ENCODE results near the gene ADM2.

ADM2 gene

DNA sequence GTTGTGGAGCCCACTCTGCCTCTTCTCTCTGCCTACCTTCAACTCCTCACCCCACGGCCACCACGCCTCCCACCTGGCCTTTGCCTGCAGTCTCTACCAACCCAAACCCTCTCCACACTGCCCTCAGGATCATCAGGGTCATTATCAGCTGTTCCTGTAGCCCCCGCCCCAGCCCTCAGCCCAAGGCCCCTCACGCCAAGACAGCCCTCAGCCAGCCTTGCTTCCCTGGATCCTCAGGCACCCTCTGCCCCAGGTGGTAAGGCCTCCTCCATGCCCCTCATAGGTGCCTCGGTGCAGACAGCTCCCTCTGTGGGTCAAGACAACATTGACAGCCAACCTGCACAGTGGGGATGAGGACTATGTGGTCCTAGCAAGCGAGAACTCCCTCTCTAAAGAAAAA is 8.3 kb upstream of the ADM2 start:
- TF ChIP-seq, protein P1, sequence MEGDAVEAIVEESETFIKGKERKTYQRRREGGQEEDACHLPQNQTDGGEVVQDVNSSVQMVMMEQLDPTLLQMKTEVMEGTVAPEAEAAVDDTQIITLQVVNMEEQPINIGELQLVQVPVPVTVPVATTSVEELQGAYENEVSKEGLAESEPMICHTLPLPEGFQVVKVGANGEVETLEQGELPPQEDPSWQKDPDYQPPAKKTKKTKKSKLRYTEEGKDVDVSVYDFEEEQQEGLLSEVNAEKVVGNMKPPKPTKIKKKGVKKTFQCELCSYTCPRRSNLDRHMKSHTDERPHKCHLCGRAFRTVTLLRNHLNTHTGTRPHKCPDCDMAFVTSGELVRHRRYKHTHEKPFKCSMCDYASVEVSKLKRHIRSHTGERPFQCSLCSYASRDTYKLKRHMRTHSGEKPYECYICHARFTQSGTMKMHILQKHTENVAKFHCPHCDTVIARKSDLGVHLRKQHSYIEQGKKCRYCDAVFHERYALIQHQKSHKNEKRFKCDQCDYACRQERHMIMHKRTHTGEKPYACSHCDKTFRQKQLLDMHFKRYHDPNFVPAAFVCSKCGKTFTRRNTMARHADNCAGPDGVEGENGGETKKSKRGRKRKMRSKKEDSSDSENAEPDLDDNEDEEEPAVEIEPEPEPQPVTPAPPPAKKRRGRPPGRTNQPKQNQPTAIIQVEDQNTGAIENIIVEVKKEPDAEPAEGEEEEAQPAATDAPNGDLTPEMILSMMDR (IDR thresholded peaks at IDR 0.05; ENCODE audit: control extremely low read depth, extremely low read depth, low read depth, missing control alignments) = peak; percentile 51
- POLR2A ChIA-PET = interaction anchor here (1.3 kb wide), 1 partner anchor 34 kb away, joined by 4 read pairs; the partner anchor contains the start of gene LMF2
- CTCF ChIA-PET = interaction anchor here (0.7 to 2.3 kb wide), 10 partner anchors 11 to 197 kb away, joined by 3 to 10 read pairs (median 4); partner anchors contain the start of genes ARSA, CHKB and SCO2
- no peak for DNase-seq (ENCODE audit: extremely low spot score)

DNA sequence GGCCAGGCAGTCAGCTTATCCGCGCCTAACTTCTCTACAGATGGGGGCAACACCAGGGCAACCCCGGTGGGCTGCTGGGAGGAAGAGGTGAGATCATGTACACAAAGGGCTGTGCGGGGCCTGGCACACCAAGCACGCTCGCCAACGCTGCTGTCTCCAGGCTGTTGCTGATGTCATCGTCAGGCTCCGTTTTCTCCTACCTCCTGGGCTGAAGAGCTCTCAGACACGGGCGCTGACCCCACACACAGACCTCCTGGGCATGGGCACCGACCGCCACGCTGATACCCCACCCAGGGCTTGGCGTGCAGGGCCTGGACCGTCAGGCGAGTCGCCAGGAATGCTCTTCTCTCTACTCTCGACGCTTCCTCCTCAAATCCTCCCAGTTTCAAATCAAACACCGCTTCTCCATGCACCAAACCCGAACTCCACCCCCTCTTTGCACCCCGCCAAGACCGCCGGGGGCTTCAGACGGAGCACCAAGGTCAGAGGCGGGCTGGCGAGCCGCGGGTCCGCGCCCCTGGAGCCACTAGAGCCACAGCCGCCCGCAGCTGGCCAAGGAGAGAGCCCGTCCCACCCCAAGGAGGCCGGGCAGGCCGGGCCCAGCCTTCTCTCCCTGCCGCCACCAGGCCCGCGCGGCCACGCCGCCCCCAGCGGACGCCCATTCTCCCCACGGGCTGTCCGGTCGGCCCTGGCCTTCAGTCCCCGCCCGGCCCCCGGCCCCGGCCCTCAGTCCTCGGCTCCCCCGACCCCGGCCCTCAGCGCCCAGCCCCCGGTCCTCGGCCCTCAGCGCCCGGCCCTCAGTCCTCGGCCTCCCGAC is 7.3 kb upstream of the ADM2 start:
- ChIA-PET CTCF (interaction anchor here (0.7 to 2.3 kb wide), 9 partner anchors 12 to 198 kb away, joined by 3 to 10 read pairs (median 4); partner anchors contain the start of genes ARSA, CHKB and SCO2), POLR2A (interaction anchor here (1.3 kb wide), 1 partner anchor 34 kb away, joined by 4 read pairs; the partner anchor contains the start of gene LMF2)
- TF ChIP-seq, protein P1 (IDR thresholded peaks at IDR 0.05; ENCODE audit: control extremely low read depth, extremely low read depth, low read depth, missing control alignments) = no peak
- no peak for DNase-seq (ENCODE audit: extremely low spot score)

GRCh38 chr22:50474710-50475651 is 6.4 kb upstream of the ADM2 start, which contains the start of gene SBF1:
SBF1 (minus strand) TSS chr22:50475035; CDS start chr22:50474840, 195 bp downstream.
- ChIA-PET POLR2A (no interaction called here), CTCF (no interaction called here)
- peak; percentile 100 for DNase-seq (ENCODE audit: extremely low spot score)
- TF ChIP-seq, protein P1 (IDR thresholded peaks at IDR 0.05; ENCODE audit: control extremely low read depth, extremely low read depth, low read depth, missing control alignments) = no peak

- POLR2A ChIA-PET = no interaction called here
- no peak for DNase-seq (ENCODE audit: extremely low spot score)
- TF ChIP-seq, protein P1 (IDR thresholded peaks at IDR 0.05; ENCODE audit: control extremely low read depth, extremely low read depth, low read depth, missing control alignments) = no peak
- CTCF ChIA-PET = no interaction called here
Observed at GRCh38 chr22:50475652-50476002, 5.7 kb upstream of the ADM2 start.

GRCh38 chr22:50476868-50477267 is 4.5 kb upstream of the ADM2 start:
- TF ChIP-seq, protein P1 (IDR thresholded peaks at IDR 0.05; ENCODE audit: control extremely low read depth, extremely low read depth, low read depth, missing control alignments) = no peak
- CTCF ChIA-PET = interaction anchor here (3.0 kb wide), 1 partner anchor 21 kb away, joined by 10 read pairs; no protein-coding TSS in a partner anchor
- DNase-seq (ENCODE audit: extremely low spot score) = no peak
- POLR2A ChIA-PET = no interaction called here

DNA sequence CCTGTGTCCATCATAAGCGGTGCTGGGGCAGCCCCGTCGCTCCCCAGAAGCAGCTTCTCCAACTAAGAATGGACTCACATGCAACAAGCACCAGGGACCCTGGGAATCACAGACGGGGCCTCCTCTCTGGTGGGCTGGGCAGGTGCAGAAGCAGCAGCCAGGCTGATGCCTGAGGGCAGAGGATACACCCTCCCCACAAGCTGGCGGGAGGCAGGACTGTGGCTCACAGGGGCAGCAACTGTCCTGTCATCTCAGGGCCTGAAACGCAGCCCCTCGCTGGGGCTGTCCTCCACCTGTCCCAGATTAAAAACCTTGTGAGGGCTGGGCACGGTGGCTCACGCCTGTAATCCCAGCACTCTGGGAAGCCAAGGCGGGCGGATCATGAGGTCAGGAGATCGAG is 3.4 kb upstream of the ADM2 start:
- ChIA-PET CTCF (interaction anchor here (3.0 kb wide), 1 partner anchor 20 kb away, joined by 10 read pairs; no protein-coding TSS in a partner anchor), POLR2A (no interaction called here)
- TF ChIP-seq, protein P1 (IDR thresholded peaks at IDR 0.05; ENCODE audit: control extremely low read depth, extremely low read depth, low read depth, missing control alignments) = no peak

More for the DNA sequence above, 3.4 kb upstream of the ADM2 start:
- DNase-seq (ENCODE audit: extremely low spot score) = no peak
